Activated CD4-positive, CD25-positive, alpha-beta regulatory T cell treated with anti-CD3 and anti-CD28 coated beads, Interleukin-2, amount 50 U/mL, for 72 hours (primary cell): ENCODE measurements around the gene SERTAD2.

ENCODE experiments used
- DNase-seq: peaks from one replicate; pipeline ENCODE4 v3.0.0; 2021

The SERTAD2 gene

DNA sequence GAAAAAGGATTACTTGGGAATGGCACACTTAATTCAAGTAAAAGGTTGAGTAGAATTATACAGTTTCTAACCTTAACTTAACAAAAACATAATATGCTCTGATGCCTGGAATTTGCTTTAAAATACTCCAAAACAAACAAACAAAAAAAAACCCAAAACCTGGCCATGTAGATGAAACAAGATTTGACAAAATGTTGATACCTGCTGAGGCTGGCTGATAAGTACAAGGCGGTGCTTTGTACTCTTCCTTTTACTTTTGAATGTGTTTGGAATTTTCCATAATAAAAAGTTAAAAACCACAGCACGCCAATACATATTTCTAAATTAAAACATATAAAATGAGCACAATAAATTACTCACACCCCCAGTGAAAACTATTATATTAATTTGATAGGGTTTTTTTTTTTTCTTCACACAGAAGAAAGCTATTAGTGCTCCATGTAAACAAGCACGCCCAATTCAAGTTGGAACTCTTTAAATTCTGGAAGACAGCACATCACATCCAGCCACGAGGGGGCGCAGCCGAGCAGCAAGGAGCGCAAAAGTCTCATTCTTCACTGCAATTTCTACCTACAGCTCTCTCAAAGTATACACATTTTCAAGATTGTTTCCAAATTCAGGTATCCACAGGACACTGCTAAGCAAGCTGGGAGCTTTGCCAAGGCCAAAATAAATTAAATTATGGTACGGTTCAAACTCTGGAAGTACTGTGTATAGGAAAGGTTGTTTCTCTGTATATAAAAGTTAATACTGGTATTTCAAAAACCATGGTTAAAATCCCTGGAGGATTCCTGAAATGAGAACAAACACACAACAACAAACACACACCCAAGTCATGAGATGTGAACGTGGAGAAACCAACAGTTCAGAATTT lies 7.5 kb downstream of the SERTAD2 start:
- DNase-seq, result peak; percentile 91

DNA sequence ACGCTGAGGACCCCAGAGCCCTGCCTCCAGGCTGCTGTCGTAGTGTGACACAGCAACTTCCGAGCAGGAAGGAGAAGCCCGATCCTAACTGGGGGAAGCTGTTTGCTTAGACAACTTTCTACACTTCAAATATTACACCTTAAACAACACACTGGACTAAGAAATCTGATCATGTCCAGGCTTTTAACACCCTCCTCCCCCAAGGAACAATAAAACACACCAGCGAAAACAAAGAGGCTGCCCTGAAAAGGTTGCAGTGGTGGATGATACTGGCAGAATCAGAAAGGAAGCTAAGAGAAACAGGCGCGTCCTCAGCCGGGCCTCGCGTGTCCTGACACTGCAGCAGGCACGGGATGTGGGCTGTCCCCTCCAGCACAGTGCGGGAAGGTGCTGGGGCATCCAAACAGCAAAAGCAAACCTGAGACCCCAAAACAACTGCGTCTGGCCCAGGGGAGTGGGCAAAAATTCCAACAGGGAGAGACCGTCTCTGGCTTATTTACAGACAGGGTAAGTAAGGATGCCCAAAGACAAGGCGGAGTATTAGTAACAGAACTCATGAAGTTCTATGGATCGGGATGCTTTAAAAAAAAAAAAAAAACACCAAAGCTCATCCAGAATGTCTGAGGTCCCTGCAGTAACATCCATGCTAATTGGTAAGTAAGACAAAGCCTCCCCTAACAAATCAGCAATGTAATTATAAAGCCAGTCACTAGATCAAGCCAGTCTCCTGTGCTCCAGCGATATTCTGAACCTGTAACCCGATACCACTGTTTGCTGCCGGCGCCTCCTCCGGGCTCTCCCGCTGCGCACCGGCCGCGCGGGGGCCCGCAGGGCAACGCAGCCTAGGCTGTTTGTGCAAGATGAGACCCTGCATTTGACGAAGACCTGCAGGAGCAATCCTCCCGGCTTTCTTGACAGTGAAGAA lies 9.0 kb downstream of the SERTAD2 start:
- DNase-seq, result no peak

- no peak for DNase-seq
Measured at GRCh38 chr2:64643838-64644457, 9.8 kb downstream of the SERTAD2 start.

DNA sequence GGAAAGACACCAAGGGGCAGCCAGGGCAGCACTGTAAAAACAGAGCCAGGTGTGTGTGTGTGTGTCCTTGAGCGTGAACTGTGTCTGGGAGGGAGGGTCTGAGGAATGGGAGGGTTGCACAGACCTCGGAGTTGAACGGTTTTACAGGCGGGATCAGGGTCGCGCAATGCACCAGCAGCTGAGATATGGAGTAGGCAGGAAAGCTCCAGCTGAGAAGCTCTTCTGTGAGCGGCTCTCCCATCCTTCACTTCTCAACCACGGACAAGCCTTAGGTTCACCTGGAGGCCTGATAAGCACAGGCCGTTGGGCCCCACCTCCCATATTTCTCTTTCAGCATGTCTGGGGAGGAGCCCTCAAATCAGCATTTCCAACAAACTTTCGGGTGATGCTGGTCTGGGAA lies 12.1 kb downstream of the SERTAD2 start:
- DNase-seq, result no peak

DNA sequence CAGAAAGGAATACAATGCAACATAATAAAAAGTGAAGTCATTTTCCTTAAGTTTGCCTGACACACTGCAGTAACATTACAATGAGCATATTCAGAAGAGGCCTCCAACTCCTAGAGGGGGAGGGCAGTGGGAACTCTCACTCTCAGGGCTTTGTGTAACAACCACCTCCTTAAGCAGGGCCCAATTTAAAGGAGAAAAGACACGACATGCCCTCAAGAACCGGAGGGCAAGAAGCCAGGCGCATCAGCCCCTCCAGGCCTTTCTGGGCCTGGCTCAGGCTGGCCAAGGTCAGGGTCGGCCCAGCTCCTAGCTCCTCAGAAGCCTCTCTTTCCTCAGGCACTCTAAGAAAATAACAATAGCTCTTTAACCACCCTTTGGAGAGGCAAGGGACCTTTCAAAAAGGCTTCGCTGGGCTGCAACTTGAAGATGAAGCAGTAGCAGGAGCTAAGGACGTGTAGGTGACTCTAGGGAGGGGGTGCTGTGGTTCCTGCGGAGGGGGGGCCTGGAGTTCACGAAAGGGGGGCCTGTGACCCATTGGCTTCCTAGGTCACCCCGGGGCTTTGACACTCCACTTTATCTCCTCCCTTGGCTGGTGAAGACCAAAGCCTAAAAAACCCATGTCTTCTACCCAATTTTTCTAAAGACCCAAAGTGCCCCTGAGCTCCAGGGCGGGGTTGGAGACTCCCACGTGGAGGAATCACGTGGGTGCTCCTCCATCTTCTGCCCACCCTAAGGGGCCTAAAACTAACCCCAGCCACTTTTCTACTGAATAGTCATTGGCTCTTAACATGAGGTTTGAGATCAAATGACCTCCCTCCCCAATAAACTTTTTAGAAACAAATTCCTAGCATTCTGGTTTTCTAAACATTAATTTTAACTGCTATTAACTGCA lies 13.3 kb downstream of the SERTAD2 start:
- no peak for DNase-seq

DNA sequence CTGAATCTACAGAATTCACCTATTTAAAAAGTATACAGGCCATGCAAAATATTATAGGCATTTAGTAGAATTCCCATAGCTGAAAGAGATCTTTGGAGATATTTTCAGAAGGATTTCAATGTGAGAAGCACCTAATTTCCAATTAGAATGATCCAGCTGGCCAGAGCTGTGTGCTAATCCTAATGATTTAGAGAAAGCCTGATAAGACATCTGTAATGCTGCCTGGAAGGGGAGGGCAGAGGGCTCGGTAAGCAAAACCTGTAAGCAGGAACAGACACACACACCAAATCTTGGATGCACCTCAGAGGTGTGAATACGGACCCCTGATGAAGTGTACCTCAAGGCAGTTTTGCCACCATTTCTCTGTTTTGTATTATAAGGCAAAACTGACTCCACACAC lies 14.0 kb downstream of the SERTAD2 start:
- DNase-seq, result no peak

DNA sequence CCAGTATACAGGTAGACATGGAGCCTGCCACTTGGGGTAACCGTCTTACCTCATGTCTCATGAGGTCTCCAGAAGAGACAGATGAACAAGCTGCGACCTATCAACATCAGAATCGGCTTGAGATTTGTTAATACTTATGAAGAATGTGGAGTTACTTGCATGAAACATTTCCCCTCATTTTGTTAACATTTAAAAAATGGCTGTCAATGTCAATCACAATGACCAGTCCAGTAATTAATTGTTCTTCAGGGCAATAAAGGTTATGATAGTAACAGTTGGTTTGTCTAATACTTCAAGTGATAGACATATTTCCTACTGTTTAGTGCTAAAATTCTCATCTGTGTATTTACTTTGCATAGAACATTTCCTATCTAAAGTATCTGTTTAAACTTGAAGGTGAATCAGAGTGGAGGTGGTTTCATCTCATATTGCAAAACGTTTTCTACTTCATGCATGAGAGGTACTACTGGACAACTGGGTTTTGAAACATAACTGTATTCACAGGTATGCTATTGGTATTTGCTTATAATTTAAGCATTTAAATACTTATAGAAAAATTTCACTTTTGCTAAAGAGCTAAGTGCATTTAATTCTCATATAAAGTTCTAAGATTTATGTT lies 15.1 kb downstream of the SERTAD2 start:
- no peak for DNase-seq

- DNase-seq, result no peak
Measured at GRCh38 chr2:64637931-64638330, 15.8 kb downstream of the SERTAD2 start.

GRCh38 chr2:64637000-64637635 lies 16.6 kb downstream of the SERTAD2 start:
- DNase-seq, result no peak

DNA sequence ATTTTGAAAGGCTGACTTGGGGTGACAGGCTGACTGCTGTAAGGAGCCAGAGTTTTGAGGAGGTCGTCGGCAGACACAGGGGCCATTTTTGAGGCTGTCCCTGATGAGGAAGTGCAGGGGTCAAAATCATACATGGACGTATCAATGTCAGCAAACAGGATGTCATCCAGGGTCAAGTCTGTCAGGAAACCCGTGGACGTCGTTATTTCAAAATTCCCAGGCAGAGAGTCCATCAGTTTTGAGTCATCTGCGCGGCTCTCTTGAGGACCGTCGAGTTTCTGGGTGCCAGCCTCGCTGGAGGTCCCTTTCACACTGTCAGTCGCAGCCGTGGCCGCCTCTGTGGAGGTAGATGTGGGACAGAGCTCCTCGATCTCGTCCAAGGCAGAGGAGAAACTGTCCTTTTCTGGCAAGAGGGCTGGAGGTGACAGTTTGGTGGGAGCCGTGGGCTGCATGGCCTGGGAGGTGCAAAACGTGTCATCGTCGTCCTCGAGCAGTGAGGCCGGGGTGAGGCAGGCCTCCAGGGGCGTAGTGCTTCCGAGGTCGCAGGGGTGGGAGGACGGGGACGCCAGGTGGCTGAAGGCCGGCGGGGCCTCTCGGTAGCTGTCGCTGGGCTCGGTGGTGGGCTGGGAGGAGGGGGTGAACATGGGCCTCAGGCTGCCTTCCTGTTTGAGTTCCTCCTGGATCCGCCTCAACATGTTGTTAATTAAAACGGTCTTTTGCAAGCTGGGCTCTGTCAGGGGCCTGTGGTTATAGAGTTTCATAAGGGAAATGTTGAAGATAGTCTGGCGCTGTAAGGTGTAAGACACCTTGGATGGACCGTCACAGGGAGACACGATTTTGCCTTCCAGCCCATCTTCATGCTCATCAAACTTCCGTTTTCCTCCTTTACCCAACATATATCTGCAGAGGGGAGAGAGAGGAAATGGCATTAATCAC lies 17.5 kb downstream of the SERTAD2 start:
- DNase-seq, result no peak

GRCh38 chr2:64634345-64635267 lies 19.1 kb downstream of the SERTAD2 start:
- no peak for DNase-seq

DNA sequence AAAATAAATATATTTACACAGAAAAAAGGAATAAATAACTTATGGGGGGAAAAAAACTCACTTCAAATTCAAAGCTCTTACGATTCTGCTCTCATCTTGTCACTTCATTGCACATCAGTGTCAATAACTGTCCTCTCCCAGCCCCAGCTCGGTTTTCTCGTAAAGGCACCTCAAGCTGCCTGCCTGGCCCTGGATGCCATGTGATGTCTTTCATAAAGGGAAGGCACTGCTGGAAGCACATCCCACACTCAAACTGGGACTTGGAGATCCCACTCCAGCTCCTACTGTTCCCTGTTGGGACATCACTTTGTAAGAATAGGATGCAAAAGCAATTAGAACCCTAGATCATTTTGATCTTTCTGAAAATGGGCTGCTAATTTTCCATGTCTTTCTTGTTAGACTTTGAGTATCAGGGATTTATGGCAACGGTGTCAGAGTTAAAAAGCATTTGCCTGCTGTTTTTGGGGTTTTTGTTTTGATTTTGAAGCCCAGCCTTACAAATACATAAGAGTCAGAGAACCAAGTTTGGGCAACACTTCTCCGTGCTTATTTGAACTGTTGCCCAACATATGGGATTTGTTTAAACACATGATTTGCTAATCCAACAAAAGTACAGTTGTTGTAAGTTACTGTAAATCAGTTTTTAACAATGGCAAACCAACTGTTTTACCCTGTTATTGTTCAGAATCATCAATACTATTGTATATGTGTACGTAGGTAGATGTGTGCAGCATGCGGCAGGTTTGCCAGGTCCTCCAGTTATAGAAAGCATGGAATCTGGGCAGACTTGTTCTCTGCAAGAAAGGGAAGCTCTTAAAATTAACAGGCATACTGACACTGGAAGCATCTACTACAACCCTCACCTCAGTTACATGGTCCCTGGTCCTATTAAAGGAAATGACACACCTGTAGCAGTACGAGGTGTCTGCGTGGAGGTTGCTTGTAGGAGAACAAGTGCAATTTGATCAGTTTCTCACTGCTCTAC lies 20.6 kb downstream of the SERTAD2 start:
- DNase-seq, result no peak

GRCh38 chr2:64631771-64632170 lies 21.9 kb downstream of the SERTAD2 start:
- DNase-seq, result no peak

- no peak for DNase-seq
Measured at GRCh38 chr2:64630752-64631151, 23.0 kb downstream of the SERTAD2 start.

DNA sequence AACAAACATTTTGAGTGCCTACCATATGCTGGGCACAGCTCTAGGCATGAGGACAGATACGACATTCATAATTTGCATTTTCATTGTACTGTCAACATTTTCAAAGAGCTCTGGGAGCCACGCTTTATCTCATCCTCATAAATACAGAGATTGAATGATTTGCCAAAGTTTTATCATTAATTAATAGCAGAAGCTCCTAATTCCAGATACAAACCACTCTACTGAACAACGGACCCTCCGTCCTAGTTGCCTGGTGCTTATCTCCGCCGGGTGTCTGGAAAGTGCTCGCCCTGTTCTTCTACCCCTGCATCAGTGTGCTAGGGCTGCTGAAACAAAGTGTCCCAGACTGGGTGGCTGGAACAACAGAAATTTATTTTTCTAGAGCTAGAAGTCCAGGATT lies 23.8 kb downstream of the SERTAD2 start:
- no peak for DNase-seq

- DNase-seq, result no peak
Measured at GRCh38 chr2:64629329-64629781, 24.4 kb downstream of the SERTAD2 start.
